Prostate gland (tissue), 2 donors: Measurements from ENCODE around the gene AGXT. TPM values are rescaled to one million over a fixed set of nuclear protein-coding genes. Genes with fewer than 3 reads are reported as not detected.

Experiments used
- DNase-seq: peaks from one replicate; pipeline ENCODE4 v3.0.0-alpha.2; 2019; ENCODE audit warnings: low spot score
- H3K27ac ChIP-seq, 2 donors: fragments of 200-600 bp; sonication (generic); 2 replicates each; pipeline ENCODE4 v1.5.1; 2017 to 2019
- H3K27me3 ChIP-seq: fragments of 200-600 bp; sonication (generic); replicated peaks from 2 replicates; pipeline ENCODE4 v1.5.1; 2019; ENCODE audit not compliant: insufficient read depth
- H3K36me3 ChIP-seq, 2 donors: fragments of 200-600 bp; sonication (generic); 1 replicate in 1 of 2; 2 replicates in 1 of 2; pipeline versions ENCODE4 v1.5.1 to v1.8.1; 2017 to 2019
- H3K4me1 ChIP-seq: fragments of 200-600 bp; sonication (generic); replicated peaks from 2 replicates; pipeline ENCODE4 v1.5.1; 2019
- H3K4me3 ChIP-seq, 2 donors: fragments of 200-600 bp; sonication (generic); 2 replicates each; pipeline ENCODE4 v1.5.1; 2017 to 2019
- H3K9me3 ChIP-seq: fragments of 200-600 bp; sonication (generic); 2 replicates; pipeline ENCODE4 v1.5.1; 2017
- CTCF ChIP-seq, 4 experiments: fragments of 200-600 bp in 2 of 4; fragments of 450-650 bp in 2 of 4; sonication (generic) in 2 of 4; IDR thresholded peaks; 1 replicate in 3 of 4; 2 replicates in 1 of 4; pipeline ENCODE4 v1.5.1; 2016 to 2019; ENCODE audit warnings: antibody characterized with exemption in 4 of 4, mild to moderate bottlenecking in 2 of 4, moderate library complexity in 2 of 4
- POLR2A ChIP-seq: fragments of 450-650 bp; IDR thresholded peaks from one replicate; pipeline ENCODE4 v1.6.1; 2016; ENCODE audit warnings: antibody characterized with exemption, mild to moderate bottlenecking
- POLR2AphosphoS5 ChIP-seq: sonication (generic); formaldehyde crosslinking; IDR thresholded peaks from one replicate; pipeline ENCODE4 v1.6.1; 2017; ENCODE audit warnings: antibody characterized with exemption
- WGBS: methylation state at CpG from one replicate; pipeline ENCODE4 v1.1.5; 2018; 5-methylcytosine and 5-hydroxymethylcytosine counted together
- intact Hi-C: fragments of 100-400 bp; cut with DNase I; formaldehyde crosslinking; loops from one replicate; pipeline ENCODE4 v1.14.2; 2022
- total RNA-seq, 2 donors: library from RNA; depleted of rRNA; stranded (reverse); fragments of >200 nt; gene quantifications; one replicate each; pipeline ENCODE4 v1.1.0, GENCODE V29; 2016

The AGXT gene
- total RNA-seq, 2 donors from 2014 or later = not detected

GRCh38 chr2:240865391-240865790 lies 3.2 kb upstream of the AGXT start:
- Histone ChIP-seq H3K9me3 (no peaks in the 10 kb centered on the region), H3K36me3 (no peaks in the 10 kb centered on the region), H3K27me3 (no peaks in the 10 kb centered on the region), H3K4me3 (no peak overlapping the region), H3K27ac (no peak overlapping the region), H3K4me1 (no peaks in the 10 kb centered on the region)
- WGBS = 67% methylated on average over 5 of the region's 5 CpGs
- intact Hi-C loops = no loop called here
- DNase-seq = no peak
- TF ChIP-seq CTCF (IDR thresholded peaks at IDR 0.05) (no peak), POLR2A (no peak)

- Histone ChIP-seq H3K27ac (no peak overlapping the region), H3K9me3 (no peaks in the 10 kb centered on the region), H3K4me3 (no peak overlapping the region), H3K4me1 (no peaks in the 10 kb centered on the region), H3K27me3 (no peaks in the 10 kb centered on the region), H3K36me3 (no peaks in the 10 kb centered on the region)
- intact Hi-C loops = no loop called here
- 93% methylated on average over 21 of the region's 25 CpGs for WGBS
- no peak for DNase-seq
- TF ChIP-seq POLR2AphosphoS5 (no peak), CTCF (IDR thresholded peaks at IDR 0.05) (no peak), POLR2A (no peak)
These were observed 708 bp downstream of the AGXT start for GRCh38 chr2:240869109-240869955.

GRCh38 chr2:240869956-240870875 lies 1.6 kb downstream of the AGXT start:
- WGBS = 92% methylated on average over 15 of the region's 15 CpGs
- no peaks in the 10 kb centered on the region for H3K9me3 ChIP-seq
- H3K4me1 ChIP-seq = no peaks in the 10 kb centered on the region
- H3K27me3 ChIP-seq = no peaks in the 10 kb centered on the region
- intact Hi-C loops = no loop called here
- H3K27ac ChIP-seq = no peak overlapping the region
- no peaks in the 10 kb centered on the region for H3K36me3 ChIP-seq
- no peak for DNase-seq
- no peak overlapping the region for H3K4me3 ChIP-seq
- no peak for TF ChIP-seq POLR2AphosphoS5
- no peak for TF ChIP-seq POLR2A
- no peak for TF ChIP-seq CTCF (IDR thresholded peaks at IDR 0.05)

- intact Hi-C loops = no loop called here
- no peak for DNase-seq
- Histone ChIP-seq H3K4me1 (no peaks in the 10 kb centered on the region), H3K27ac (no peak overlapping the region), H3K36me3 (no peaks in the 10 kb centered on the region), H3K4me3 (no peak overlapping the region), H3K27me3 (no peaks in the 10 kb centered on the region), H3K9me3 (no peaks in the 10 kb centered on the region)
- WGBS = 87% methylated on average over 16 of the region's 16 CpGs
- no peak for TF ChIP-seq POLR2AphosphoS5
These were observed 2.7 kb downstream of the AGXT start for GRCh38 chr2:240871071-240871958.
